Measurements from ENCODE around the gene SPAG6. TPM values are rescaled to one million over a fixed set of nuclear protein-coding genes. Genes with fewer than 3 reads are reported as not detected.

The SPAG6 gene
- total and polyA plus RNA-seq, 4 donors = 0.23 TPM; not detected in 3

DNA sequence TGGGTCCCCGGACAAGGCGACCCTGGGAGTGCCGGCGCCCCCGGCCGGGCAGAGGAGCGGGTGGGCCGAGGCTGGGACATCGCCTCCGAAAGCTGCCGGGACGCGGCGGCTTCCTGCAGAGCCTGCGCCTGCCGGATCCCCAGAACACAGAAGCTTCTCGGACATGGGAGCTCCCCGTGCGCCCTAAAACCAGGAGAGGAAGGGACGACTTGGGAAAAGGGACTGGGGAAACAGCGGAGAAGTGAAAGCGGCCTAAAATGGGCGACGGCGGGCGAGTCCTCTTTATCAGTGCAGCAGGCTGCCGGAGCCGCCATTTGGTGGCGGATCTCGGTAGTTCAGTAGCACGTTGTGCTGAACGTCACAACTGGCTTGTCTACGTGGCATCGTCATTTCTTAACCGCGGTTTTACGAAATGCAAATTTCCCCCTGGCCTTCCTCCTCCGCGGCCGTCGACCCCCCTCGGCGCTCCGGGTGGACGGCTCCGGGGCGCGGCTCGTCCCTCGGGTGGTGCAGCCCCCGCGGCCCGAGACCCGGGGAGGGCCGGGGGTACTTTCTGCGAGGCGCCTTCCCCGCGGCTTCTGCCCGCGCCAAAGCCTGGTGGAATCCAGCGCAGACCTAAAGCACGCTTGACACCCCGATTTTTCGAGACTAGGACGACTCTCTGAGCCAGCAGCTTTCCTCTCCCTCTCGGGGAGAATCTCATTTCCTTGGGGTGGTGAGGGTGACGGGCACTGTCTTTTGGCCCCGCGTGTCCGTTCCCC lies 9.9 kb upstream of the SPAG6 start:
- peak; percentile 73 for DNase-seq (ENCODE audit: low spot score)
- peaks cover 6 to 32% (median 25%) of the 10 kb centered on the region in 4 donors for H3K4me1 ChIP-seq (ENCODE audit: control insufficient read depth in 4 of 4, insufficient read depth in 4 of 4, low read length in 3 of 4)
- H3K4me3 ChIP-seq (ENCODE audit: low read depth in 1 of 3, low read length in 3 of 3) = peak overlapping the region; percentile 52 to 55 (median 53)
- TF ChIP-seq, protein P1, sequence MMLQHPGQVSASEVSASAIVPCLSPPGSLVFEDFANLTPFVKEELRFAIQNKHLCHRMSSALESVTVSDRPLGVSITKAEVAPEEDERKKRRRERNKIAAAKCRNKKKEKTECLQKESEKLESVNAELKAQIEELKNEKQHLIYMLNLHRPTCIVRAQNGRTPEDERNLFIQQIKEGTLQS (IDR thresholded peaks at IDR 0.05) = no peak
- TF ChIP-seq YY1 (IDR thresholded peaks at IDR 0.05) = peak; percentile 89
- TF ChIP-seq CTCF (IDR thresholded peaks at IDR 0.05; ENCODE audit: low read depth, low read length, missing input control) = peak; percentile 23
- peak overlapping the region in 1 of 2 donors; percentile 59 for H3K9ac ChIP-seq (ENCODE audit: low read depth in 1 of 2, low read length in 2 of 2)
- H3K27ac ChIP-seq (ENCODE audit: low read depth in 1 of 2, low read length in 2 of 2) = no peak overlapping the region
- H3K9me3 ChIP-seq (ENCODE audit: control insufficient read depth in 4 of 4, low read length in 3 of 4) = peaks cover 0 to 7% (median 1%) of the 10 kb centered on the region in 4 donors
- peaks cover 0 to 35% (median 14%) of the 10 kb centered on the region in 4 donors for H3K27me3 ChIP-seq (ENCODE audit: control insufficient read depth in 4 of 4, insufficient read depth in 4 of 4, low read length in 3 of 4)
- 8% methylated on average over 71 of the region's 71 CpGs for WGBS
- no peaks in the 10 kb centered on the region for H3K36me3 ChIP-seq (ENCODE audit: control insufficient read depth in 4 of 4, insufficient read depth in 3 of 4, low read depth in 1 of 4, low read length in 3 of 4)

DNA sequence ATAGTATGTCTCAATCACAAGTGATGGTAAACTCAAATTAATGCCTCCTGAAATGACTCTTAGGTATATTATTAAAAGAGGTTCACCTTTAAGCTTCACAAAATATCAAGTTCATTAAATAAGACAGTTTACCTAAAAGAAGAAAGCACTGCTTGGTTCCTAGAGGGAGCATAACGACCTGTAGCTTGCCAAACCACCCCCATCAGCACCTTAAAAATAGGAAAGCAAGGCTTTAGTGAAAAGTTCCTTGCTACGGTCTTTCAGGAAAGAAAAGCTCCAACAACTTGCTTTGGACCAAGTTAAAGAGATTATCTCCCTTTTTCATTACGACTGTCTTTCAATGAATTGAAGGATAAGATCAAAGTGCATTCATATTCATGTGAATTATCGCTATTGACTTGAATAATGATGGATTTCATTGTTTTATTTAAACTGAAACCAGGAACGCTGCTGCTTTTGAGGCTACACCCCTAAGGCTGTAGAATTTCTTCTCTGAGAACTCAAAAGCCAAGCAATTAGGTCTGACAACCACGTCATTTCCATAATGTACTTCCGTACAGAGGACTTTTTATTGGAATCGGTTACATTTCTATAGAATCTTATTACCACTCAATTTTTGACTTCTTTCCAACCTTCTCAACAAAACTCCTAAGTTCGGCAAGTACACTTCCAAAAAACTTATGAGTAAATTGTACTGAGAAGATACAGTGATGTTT lies 7.0 kb upstream of the SPAG6 start:
- 19% methylated on average over 9 of the region's 9 CpGs for WGBS
- H3K4me1 ChIP-seq (ENCODE audit: control insufficient read depth in 4 of 4, insufficient read depth in 4 of 4, low read length in 3 of 4) = peaks cover 11 to 39% (median 28%) of the 10 kb centered on the region in 4 donors
- no peak overlapping the region for H3K4me3 ChIP-seq (ENCODE audit: low read depth in 1 of 3, low read length in 3 of 3)
- H3K27ac ChIP-seq (ENCODE audit: low read depth in 1 of 2, low read length in 2 of 2) = no peak overlapping the region
- no peak overlapping the region for H3K9ac ChIP-seq (ENCODE audit: low read depth in 1 of 2, low read length in 2 of 2)
- H3K9me3 ChIP-seq (ENCODE audit: control insufficient read depth in 4 of 4, low read length in 3 of 4) = peaks cover 0 to 7% (median 1%) of the 10 kb centered on the region in 4 donors
- no peaks in the 10 kb centered on the region for H3K36me3 ChIP-seq (ENCODE audit: control insufficient read depth in 4 of 4, insufficient read depth in 3 of 4, low read depth in 1 of 4, low read length in 3 of 4)
- no peak for DNase-seq (ENCODE audit: low spot score)
- TF ChIP-seq NR2F2 (IDR thresholded peaks at IDR 0.05) = no peak
- TF ChIP-seq TAF1 (conservative IDR thresholded peaks at IDR 0.05) = no peak
- TF ChIP-seq, protein P1 (IDR thresholded peaks at IDR 0.05) = no peak
- TF ChIP-seq JUND (IDR thresholded peaks at IDR 0.05) = no peak
- TF ChIP-seq RAD21 (IDR thresholded peaks at IDR 0.05) = no peak
- no peak for TF ChIP-seq SP1 (IDR thresholded peaks at IDR 0.05)
- TF ChIP-seq HNF4A (conservative IDR thresholded peaks at IDR 0.05) = no peak
- no peak for TF ChIP-seq EGR1 (IDR thresholded peaks at IDR 0.05; ENCODE audit: low read depth in 2 of 2)
- no peak for TF ChIP-seq FOXA1 (IDR thresholded peaks at IDR 0.05)
- no peak for TF ChIP-seq FOXA2 (IDR thresholded peaks at IDR 0.05)
- TF ChIP-seq YY1 (IDR thresholded peaks at IDR 0.05) = no peak
- TF ChIP-seq, protein P2, sequence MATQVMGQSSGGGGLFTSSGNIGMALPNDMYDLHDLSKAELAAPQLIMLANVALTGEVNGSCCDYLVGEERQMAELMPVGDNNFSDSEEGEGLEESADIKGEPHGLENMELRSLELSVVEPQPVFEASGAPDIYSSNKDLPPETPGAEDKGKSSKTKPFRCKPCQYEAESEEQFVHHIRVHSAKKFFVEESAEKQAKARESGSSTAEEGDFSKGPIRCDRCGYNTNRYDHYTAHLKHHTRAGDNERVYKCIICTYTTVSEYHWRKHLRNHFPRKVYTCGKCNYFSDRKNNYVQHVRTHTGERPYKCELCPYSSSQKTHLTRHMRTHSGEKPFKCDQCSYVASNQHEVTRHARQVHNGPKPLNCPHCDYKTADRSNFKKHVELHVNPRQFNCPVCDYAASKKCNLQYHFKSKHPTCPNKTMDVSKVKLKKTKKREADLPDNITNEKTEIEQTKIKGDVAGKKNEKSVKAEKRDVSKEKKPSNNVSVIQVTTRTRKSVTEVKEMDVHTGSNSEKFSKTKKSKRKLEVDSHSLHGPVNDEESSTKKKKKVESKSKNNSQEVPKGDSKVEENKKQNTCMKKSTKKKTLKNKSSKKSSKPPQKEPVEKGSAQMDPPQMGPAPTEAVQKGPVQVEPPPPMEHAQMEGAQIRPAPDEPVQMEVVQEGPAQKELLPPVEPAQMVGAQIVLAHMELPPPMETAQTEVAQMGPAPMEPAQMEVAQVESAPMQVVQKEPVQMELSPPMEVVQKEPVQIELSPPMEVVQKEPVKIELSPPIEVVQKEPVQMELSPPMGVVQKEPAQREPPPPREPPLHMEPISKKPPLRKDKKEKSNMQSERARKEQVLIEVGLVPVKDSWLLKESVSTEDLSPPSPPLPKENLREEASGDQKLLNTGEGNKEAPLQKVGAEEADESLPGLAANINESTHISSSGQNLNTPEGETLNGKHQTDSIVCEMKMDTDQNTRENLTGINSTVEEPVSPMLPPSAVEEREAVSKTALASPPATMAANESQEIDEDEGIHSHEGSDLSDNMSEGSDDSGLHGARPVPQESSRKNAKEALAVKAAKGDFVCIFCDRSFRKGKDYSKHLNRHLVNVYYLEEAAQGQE (IDR thresholded peaks at IDR 0.05) = no peak
- TF ChIP-seq CTCF (IDR thresholded peaks at IDR 0.05; ENCODE audit: low read depth, low read length, missing input control) = no peak
- TF ChIP-seq RXRA (IDR thresholded peaks at IDR 0.05) = no peak
- no peak for TF ChIP-seq MAX (IDR thresholded peaks at IDR 0.05)
- no peak for TF ChIP-seq GABPA (IDR thresholded peaks at IDR 0.05 in 1 of 2, conservative IDR thresholded peaks at IDR 0.05 in 1 of 2)
- no peak for TF ChIP-seq HNF4G (IDR thresholded peaks at IDR 0.05)
- peaks cover 0 to 47% (median 21%) of the 10 kb centered on the region in 4 donors for H3K27me3 ChIP-seq (ENCODE audit: control insufficient read depth in 4 of 4, insufficient read depth in 4 of 4, low read length in 3 of 4)

Data from liver (tissue), 9 donors.